Measurements from ENCODE around the gene VPS50.

DNA sequence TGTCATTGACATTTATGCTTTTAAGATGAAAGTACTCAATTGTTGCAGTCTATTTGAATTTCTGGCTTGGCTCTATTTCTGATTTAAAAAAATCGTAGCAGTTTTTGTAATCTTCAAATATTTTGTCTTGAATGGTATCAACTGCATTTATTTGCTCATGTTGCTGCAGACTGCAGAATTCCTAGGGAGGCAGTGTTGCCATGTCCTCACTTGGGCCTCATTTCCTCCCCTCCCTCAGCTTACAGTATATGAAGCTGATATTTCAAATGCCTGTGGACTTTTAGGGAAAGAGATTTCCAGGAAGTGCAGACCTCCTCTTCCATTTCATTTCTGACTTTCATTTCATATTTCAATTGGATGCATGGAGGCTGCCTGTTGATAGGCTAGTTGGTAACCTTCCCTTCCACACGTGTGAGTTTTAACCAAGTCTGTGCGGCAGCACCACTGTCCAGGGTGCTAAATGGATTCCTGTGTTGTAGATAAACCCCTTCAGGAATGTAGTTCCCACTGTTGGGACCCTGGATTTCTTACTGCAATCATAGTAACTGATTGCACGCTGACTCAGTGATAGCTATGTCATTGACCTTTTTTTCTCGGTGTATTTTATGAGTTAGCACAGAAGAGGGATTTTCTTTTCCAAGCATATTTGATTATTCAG is 17.5 kb downstream of the VPS50 start:
- TF ChIP-seq TAF1 (IDR thresholded peaks at IDR 0.05; ENCODE audit: borderline replicate concordance, insufficient read depth, low read length) (no peak), POLR2AphosphoS5 (IDR thresholded peaks at IDR 0.05; ENCODE audit: low read depth, low read length) (no peak), REST (IDR thresholded peaks at IDR 0.05; ENCODE audit: insufficient read depth in 1 of 2, low read depth in 2 of 2, low read length in 2 of 2) (peak; percentile 59 to 89; a peak in 3 of 4 replicates), SIN3A (IDR thresholded peaks at IDR 0.05; ENCODE audit: borderline replicate concordance, insufficient read depth, low read length) (no peak)
